ENCODE results near the gene VILL. TPM values are rescaled to one million over a fixed set of nuclear protein-coding genes. Genes with fewer than 3 reads are reported as not detected.
"Not testable (repeated sequence)": the region's sequence is repeated elsewhere in the genome, so short reads cannot be mapped to it uniquely, and the experiment has no call there.

The VILL gene
- total RNA-seq, 1 experiment from 2014 or later = 5.7 TPM

DNA sequence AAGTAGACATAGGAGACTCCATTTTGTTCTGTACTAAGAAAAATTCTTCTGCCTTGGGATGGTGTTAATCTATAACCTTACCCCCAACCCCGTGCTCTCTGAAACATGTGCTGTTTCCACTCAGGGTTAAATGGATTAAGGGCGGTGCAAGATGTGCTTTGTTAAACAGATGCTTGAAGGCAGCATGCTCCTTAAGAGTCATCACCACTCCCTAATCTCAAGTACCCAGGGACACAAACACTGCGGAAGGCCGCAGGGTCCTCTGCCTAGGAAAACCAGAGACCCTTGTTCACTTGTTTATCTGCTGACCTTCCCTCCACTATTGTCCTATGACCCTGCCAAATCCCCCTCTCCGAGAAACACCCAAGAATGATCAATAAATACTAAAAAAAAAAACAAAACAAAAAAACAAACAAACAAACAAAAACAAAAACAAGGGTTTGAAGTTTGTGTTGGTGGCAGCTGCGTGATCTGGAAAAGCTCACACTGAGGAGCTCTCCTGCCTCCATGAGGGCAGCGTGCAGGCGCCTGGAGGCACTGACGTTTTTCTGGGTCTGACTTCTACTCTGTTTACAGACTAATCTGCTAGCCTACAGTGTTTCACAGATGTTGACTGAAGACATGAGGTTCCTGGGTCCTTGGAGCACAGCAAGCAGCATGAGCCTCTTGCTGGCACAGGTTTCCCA lies 63.4 kb downstream of the VILL start:
- H3K9me3 ChIP-seq (ENCODE audit: control insufficient read depth, insufficient read depth, low read depth, low read length); in situ Hi-C loops (cut with HindIII; ENCODE audit: low pct_unique_long_range_greater_than_20kb, low sequenced_read_pairs); H3K4me3 ChIP-seq (ENCODE audit: low read depth in 2 of 2, low read length in 2 of 2); DNase-seq (ENCODE audit: low read depth, low spot score); ATAC-seq; H3K27me3 ChIP-seq (ENCODE audit: control insufficient read depth, insufficient read depth, low read length); intact Hi-C loops (cut with micrococcal nuclease; ENCODE audit: unreplicated experiment); H3K36me3 ChIP-seq (ENCODE audit: control insufficient read depth, insufficient read depth, low read length); POLR2A ChIA-PET; H3K4me1 ChIP-seq (ENCODE audit: control insufficient read depth, insufficient read depth, low read length); CTCF ChIA-PET; BruUV-seq (replicated peaks); H3K27ac ChIP-seq (ENCODE audit: low read length): not testable (repeated sequence)

DNA sequence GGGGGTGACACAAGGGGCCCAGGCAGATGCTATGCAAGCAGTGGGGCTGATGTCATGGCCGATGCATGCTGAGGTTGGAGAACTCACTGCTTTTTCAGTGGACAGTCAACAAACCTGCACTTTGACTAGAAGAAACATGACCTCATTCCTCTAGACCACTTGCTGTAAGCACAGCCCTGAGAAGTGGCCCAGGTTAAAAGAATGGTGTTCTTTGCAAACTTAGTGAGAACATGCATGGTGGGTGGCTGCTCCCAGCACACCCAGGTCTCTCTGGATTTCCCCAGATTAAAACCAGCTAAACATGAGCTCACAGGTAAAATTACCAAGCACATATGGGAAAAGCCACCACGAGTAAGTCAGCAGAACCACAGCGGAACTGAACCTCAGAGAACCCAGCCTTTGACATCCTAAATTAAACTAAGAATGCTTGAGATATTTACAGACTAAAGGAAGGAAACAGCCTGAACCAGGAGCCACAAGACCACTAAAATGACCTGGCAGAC lies 64.0 kb downstream of the VILL start:
- H3K36me3 ChIP-seq (ENCODE audit: control insufficient read depth, insufficient read depth, low read length) = no peaks in the 10 kb centered on the region
- ChIA-PET POLR2A (no interaction called here), CTCF (no interaction called here)
- H3K9me3 ChIP-seq (ENCODE audit: control insufficient read depth, insufficient read depth, low read depth, low read length) = no peaks in the 10 kb centered on the region
- H3K4me1 ChIP-seq (ENCODE audit: control insufficient read depth, insufficient read depth, low read length) = no peaks in the 10 kb centered on the region
- ATAC-seq (no peak), DNase-seq (ENCODE audit: low read depth, low spot score) (no peak)
- TF ChIP-seq, protein P1, sequence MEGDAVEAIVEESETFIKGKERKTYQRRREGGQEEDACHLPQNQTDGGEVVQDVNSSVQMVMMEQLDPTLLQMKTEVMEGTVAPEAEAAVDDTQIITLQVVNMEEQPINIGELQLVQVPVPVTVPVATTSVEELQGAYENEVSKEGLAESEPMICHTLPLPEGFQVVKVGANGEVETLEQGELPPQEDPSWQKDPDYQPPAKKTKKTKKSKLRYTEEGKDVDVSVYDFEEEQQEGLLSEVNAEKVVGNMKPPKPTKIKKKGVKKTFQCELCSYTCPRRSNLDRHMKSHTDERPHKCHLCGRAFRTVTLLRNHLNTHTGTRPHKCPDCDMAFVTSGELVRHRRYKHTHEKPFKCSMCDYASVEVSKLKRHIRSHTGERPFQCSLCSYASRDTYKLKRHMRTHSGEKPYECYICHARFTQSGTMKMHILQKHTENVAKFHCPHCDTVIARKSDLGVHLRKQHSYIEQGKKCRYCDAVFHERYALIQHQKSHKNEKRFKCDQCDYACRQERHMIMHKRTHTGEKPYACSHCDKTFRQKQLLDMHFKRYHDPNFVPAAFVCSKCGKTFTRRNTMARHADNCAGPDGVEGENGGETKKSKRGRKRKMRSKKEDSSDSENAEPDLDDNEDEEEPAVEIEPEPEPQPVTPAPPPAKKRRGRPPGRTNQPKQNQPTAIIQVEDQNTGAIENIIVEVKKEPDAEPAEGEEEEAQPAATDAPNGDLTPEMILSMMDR (IDR thresholded peaks at IDR 0.05) = no peak
- TF ChIP-seq, protein P2, sequence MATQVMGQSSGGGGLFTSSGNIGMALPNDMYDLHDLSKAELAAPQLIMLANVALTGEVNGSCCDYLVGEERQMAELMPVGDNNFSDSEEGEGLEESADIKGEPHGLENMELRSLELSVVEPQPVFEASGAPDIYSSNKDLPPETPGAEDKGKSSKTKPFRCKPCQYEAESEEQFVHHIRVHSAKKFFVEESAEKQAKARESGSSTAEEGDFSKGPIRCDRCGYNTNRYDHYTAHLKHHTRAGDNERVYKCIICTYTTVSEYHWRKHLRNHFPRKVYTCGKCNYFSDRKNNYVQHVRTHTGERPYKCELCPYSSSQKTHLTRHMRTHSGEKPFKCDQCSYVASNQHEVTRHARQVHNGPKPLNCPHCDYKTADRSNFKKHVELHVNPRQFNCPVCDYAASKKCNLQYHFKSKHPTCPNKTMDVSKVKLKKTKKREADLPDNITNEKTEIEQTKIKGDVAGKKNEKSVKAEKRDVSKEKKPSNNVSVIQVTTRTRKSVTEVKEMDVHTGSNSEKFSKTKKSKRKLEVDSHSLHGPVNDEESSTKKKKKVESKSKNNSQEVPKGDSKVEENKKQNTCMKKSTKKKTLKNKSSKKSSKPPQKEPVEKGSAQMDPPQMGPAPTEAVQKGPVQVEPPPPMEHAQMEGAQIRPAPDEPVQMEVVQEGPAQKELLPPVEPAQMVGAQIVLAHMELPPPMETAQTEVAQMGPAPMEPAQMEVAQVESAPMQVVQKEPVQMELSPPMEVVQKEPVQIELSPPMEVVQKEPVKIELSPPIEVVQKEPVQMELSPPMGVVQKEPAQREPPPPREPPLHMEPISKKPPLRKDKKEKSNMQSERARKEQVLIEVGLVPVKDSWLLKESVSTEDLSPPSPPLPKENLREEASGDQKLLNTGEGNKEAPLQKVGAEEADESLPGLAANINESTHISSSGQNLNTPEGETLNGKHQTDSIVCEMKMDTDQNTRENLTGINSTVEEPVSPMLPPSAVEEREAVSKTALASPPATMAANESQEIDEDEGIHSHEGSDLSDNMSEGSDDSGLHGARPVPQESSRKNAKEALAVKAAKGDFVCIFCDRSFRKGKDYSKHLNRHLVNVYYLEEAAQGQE (IDR thresholded peaks at IDR 0.05; ENCODE audit: insufficient read depth in 1 of 2, low read depth in 2 of 2, low read length in 1 of 2) = no peak
- no peak for TF ChIP-seq POLR2AphosphoS5 (IDR thresholded peaks at IDR 0.05; ENCODE audit: low read depth, low read length)
- no peak for TF ChIP-seq SIN3A (IDR thresholded peaks at IDR 0.05; ENCODE audit: borderline replicate concordance, insufficient read depth, low read depth, low read length)
- TF ChIP-seq TCF7L2 (IDR thresholded peaks at IDR 0.05; ENCODE audit: low read depth, low read length) = no peak
- intact Hi-C loops (cut with micrococcal nuclease; ENCODE audit: unreplicated experiment) (no loop called here), in situ Hi-C loops (cut with HindIII; ENCODE audit: low pct_unique_long_range_greater_than_20kb, low sequenced_read_pairs) (no loop called here)
- no peak overlapping the region for H3K4me3 ChIP-seq (ENCODE audit: low read depth in 2 of 2, low read length in 2 of 2)
- no peak overlapping the region for H3K27ac ChIP-seq (ENCODE audit: low read length)
- no TSS peak for BruUV-seq (replicated peaks)
- no peaks in the 10 kb centered on the region for H3K27me3 ChIP-seq (ENCODE audit: control insufficient read depth, insufficient read depth, low read length)

Small RNAs within 50 kb of the gene (microRNA-seq; reads per million reads assigned to microRNA genes)
- gene MIR26A1 (ENCODE audit: unreplicated experiment) = 6.4 reads per million, percentile 19 among the genes with 10 or more reads in this experiment

Other genes starting within 250 kb of the VILL start
- gene CTDSPL, start 128.9 kb upstream of the VILL start, total RNA-seq (2021; ENCODE audit: unreplicated experiment) = 16.6 TPM
- gene PLCD1, start 38.9 kb downstream of the VILL start, total RNA-seq (2021; ENCODE audit: unreplicated experiment) = 1.8 TPM
- not detected for gene DLEC1, start 48.4 kb downstream of the VILL start, total RNA-seq (2021; ENCODE audit: unreplicated experiment)
- gene ACAA1, start 146.3 kb downstream of the VILL start, total RNA-seq (2021; ENCODE audit: unreplicated experiment) = 52.0 TPM
- gene MYD88, start 147.9 kb downstream of the VILL start, total RNA-seq (2021; ENCODE audit: unreplicated experiment) = 32.7 TPM
- gene OXSR1, start 174.8 kb downstream of the VILL start, total RNA-seq (2021; ENCODE audit: unreplicated experiment) = 33.2 TPM

Measured in Panc1 (cell line).